ENCODE data around the gene PGD.
"Not testable (repeated sequence)": the region's sequence is repeated elsewhere in the genome, so short reads cannot be mapped to it uniquely, and the experiment has no call there.

PGD gene

DNA sequence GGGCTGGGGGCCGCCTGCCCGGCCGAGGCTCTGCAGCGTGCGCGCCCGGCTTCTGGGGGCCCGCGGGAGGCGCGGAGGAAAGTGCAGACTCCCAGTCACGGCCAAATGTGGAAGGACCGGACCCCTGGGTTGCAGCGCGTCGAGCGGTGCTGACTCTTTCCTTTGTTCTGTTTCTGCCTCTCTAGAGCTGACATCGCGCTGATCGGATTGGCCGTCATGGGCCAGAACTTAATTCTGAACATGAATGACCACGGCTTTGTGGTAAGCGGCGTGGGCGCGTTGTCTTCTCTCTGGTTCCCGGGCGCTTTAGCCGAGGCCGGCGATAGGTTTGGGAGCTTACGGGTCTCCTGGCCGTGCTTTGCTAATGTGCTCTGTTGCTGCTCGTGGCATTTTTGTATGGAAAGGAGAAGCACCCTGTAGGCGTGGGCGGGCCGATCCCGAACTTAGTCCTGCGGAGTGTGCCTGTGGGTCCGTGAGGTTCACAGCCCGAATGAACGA lies 629 bp downstream of the PGD start:
- peak; percentile 26 for DNase-seq

DNA sequence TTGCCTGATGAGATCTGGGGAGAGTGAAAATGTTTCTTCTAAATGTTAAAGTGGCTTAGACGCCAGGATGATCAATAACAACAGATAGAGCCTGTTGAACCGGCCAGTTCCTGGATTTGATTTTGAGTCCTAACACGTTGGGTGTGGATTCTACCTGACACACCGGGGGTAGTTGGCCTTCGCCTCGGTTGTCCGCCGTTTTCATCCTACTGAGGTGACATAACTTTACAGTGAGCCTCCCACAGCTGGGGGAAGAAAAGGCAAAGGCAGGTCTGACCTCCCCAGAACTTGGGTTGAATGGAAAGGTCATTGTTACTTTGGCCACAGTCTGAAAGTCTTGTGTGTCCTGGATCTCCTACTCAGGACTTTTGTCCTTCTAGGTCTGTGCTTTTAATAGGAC lies 1.1 kb downstream of the PGD start:
- no peak for DNase-seq

DNA sequence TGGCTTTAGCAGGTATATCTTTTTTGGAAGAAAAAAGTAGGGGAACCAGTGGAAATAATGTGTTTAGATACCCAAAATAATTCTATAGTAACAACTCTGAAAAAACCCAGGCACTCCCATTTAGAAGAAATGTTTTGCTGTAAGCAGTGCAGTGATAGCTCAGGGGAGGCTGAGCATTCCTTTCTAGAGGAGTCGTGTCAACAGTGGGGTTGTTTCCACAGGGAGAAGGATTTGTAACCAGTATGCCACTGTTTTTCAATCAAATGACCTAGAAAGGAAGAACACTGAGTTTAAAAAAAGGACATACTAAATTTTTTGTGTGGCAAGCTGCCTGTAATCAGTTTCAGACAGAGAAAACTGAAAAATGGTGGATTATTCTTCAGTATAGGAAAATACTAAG lies 2.4 kb downstream of the PGD start:
- DNase-seq = peak; percentile 61

DNA sequence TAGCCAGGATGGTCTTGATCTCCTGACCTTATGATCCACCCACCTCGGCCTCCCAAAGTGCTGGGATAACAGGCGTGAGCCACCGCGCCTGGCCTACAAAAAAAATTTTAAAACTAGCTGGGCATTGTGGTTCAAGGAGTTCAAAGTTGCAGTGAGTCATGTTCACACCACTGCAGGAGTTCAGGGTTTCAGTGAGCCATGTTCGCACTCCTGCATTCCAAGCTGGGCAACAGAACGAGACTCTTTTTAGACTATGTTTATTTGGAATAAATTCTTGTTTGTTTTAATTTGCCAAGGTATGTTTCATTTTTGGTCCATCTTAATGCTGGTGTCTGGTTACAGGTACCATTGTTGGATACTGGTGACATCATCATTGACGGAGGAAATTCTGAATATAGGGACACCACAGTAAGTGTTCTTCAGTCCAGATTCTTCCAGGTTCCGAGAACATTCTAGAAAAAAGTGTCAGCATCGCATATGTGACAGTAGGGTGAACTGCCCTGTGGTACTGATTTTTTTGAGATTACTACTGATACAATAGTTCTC lies 3.9 kb downstream of the PGD start:
- peak; percentile 9 for DNase-seq

DNA sequence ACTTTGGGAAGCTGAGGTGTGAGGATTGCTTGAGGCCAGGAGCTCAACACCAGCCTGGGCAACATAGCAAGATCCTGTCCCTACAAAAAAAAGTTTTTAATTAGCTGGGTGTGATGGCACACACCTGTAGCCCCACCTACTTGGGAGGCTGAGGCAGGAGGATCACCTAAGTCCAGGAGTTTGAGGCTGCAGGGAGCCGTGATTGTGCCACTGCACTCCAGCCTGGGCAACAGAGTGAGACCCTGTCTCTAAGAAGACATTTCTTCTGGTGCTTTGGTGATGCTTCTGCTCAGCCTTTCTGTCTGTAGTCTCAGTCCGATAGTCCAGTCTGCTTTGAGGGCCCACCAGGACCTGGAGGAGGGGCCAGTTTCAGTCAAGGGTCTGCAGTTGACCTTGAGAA lies 8.3 kb downstream of the PGD start:
- DNase-seq = no peak

DNA sequence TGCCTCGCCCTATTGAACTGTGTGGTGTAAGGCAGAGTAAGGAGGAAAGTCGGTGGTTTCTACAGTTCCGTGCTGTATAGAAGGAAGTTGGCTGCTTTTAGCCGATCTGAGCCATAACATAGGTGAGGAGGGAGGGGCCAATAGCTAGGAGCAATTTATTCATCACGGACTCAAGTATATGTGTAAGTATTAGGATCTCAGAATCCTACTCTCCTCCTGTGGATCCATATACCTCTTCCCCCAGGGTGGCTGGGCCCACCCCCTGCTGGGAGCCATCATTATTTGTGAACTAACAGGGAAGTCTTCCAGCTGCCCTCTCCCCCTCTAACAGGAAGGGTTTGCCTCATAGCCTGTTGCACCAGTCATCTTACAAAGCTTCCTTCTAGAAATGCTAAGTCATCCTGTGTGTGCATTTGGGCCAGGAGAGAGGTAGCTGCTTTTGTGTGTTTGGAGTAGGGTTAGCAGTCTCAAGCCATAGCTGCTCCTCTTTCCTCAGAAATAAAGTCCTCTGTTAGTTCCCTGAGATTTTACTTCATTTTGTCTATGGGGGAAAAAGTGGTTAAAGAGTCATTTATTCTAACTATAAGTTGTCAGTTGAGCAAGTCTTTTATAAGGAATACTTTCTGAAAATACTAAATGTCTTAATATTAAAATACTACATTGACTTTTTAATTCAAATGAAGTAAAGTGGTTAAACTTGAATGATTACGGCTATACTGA lies 16.5 kb downstream of the PGD start:
- DNase-seq = peak; percentile 75

DNA sequence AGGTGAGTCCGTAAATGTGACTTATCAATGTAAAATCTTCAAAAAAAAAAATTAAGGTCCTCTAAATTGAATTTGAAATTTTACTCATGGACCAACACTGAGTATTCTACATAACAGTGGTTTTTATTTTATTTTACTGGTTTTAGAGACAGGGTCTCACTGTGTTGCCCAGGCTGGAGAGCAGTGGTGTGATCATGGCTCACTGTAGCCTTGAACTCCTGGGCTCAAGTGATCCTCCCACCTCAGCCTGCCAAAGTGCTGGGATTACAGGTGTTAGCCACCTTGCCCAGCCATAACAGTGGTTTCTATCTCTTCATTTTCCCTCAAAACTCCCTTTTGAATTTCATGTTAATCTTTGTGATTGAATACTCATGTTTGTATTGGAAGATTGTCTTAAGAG lies 17.1 kb downstream of the PGD start:
- not testable (repeated sequence) for DNase-seq

DNA sequence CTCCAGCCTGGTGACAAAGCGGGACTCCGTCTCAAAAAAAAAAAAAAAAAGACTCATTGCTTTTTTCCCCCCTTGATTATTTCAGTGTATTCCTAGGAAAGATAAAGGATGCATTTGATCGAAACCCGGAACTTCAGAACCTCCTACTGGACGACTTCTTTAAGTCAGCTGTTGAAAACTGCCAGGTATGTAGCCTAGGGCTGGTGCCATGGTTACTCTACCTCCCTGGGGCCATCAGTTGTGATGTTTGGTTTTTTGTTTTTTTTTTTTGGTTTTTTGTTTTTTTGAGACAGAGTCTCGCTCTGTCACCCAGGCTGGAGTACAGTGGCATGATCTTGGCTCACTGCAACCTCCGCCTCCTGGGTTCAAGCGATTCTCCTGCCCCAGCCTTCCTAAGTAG lies 19.9 kb downstream of the PGD start:
- not testable (repeated sequence) for DNase-seq

DNA sequence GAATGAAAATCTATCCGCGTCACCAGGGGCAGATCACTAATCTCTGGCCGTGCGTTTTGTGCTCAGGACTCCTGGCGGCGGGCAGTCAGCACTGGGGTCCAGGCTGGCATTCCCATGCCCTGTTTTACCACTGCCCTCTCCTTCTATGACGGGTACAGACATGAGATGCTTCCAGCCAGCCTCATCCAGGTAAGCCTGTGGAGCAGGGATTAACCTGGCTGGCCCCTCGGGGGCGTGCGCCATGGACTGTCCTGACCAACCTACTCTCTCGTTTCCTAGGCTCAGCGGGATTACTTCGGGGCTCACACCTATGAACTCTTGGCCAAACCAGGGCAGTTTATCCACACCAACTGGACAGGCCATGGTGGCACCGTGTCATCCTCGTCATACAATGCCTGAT lies 20.5 kb downstream of the PGD start:
- DNase-seq = no peak

DNA sequence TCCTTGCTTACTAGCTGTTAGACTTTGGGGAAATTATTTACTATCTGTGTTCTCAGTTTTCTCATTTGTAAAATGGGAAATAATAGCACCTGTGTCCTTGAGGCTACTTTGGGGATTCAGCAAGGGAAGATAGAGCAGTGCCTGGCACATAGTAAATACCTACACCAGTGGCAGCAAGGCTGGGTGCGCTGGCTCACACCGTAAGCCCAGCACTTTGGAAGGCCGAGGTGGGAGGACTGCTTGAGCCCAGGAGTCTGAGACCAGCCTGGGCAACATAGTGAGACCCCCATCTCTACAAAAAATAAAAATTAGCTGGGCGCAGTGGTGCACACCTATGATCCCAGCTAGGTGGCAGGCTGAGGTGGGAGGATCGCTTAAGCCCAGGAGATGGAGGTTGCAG lies 22.8 kb downstream of the PGD start:
- no peak for DNase-seq

DNA sequence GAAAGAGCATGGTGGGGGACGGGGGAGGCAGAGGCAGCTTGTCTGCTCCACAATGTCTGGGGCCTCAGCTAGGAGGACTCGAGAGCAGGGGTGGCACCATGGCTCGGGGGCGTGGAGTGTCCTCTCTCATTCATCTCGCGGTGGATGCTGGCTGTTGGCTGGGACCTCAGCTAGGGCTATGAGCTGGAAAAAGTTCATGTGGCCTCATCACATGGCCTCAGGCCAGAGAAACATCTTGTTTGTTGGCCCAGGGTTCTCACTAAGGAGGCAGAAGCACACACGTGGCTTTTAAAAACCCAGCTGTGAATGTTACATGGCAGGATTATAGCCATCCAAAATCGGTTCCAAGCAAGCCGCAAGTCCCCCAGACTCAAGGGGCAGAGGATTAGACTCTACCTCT lies 25.2 kb downstream of the PGD start:
- peak; percentile 19 for DNase-seq

DNA sequence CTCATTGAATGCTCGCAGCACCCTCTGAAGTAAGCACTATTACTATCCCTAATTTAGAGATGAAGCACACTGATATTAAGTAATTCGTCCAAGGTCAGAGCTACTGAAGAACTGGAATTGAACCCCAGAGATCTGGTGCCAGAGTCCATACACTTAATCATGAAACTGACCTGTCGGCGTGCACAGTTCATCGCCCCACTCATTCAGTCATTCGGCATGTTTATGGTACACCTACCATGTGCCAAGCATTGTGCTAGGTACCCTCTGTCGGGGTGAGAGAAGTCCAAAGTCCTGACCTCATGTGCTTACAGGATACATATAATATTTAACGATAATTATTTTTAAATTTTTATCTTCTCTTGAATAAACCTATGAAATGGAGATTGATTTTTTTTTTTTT lies 25.8 kb downstream of the PGD start:
- no peak for DNase-seq

DNA sequence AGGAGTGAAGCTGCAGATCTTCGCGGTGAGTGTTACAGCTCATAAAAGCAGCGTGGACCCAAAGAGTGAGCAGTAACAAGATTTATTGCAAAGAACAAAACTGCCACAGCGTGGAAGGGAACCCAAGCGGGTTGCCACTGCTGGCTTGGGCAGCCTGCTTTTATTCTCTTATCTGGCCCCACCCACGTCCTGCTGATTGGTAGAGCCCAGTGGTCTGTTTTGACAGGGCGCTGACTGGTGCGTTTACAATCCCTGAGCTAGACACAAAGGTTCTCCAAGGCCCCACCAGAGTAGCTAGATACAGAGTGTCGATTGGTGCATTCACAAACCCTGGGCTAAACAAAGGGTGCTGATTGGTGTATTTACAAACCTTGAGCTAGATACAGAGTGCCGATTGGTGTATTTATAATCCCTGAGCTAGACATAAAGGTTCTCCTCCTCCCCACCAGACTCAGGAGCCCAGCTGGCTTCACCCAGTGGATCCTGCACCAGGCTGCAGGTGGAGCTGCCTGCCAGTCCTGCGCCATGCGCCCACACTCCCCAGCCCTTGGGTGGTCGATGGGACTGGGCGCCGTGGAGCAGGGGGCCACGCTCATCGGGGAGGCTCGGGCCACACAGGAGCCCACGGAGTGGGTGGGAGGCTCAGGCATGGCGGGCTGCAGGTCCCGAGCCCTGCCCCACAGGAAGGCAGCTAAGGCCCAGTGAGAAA lies 27.1 kb downstream of the PGD start:
- DNase-seq = not testable (repeated sequence)

DNA sequence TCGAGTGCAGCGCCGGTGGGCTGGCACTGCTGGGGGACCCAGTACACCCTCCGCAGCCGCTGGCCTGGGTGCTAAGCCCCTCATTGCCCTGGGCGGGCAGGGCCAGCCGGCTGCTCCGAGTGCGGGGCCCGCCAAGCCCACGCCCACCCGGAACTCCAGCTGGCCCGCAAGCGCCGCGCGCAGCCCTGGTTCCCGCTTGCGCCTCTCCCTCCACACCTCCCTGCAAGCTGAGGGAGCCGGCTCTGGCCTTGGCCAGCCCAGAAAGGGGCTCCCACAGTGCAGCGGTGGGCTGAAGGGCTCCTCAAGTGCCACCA lies 27.6 kb downstream of the PGD start:
- not testable (repeated sequence) for DNase-seq

DNA sequence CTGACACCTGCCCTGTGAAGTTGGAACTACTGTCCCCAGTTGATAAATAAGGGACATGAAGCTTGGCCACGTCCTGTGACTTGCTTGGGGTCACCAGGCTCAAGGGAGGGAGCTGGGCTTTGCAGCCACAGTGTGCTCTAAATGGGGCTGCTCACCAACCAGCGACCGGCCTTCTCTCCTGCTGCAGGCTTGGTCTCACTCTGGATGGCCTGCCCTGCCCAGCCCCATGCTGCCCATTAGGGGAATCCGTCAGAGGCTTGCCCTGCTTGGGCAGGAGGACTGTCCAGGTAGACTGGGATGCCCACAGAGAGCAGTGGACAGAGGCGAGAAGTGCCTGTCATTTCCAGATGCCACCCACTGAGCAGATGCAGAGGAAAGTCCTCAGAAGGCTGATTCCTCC lies 30.1 kb downstream of the PGD start:
- no peak for DNase-seq

DNA sequence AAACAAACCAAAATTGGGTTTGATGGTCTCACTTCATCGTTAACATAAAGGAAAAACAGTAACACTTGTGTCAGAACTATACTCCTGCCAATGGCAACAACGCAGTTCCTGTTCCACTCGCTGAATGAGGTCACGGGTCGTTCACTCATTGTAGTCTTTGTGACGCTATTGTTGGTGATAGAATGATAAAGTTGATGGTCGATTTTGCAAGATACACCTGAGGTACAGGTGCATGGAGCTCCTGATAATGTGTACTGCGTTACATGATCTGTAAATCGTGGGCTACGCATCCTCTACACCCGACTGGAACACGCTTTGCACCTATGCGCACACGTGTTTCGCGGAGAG lies 31.0 kb downstream of the PGD start:
- no peak for DNase-seq

DNA sequence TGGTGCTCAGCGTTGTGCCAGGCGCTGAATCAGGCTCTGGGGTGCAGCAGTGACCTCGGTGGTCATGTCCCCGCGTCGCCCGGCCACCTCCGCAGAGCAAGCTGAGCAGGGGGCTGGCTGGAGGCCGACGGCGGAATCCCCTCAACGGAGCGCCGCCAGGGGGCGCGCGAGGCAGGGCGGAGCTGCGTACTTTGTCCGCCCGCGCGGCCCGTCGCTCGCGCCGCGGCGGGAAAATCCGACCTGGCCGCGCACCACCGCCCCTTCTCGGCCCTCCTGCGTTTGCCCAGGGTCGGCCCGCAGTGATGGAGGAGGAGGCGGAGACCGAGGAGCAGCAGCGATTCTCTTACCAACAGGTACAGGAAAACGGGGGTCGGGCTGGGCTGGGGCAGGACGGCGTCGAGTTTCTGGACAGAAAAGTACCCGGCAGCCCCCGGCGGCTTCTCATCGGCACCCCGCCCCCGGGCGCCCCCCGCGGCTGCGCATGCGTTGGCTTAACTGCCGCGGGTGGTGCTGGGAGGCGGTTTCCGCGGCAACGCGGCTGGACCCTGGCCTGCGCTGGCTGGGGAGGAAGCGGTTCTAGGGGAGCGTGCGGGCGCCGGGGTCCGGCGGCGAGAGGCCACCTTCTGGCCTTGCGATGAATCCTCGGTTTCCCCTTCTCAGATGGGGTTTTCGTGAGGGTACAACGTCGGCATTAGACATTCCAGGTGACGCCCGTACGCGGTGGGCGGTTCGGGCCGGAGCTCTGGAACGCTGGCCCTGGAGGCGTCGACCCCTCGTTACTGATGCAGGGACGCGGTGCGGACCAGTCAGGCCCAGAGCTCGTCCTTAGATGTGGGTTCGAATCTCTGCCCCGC lies 31.6 kb downstream of the PGD start, which contains the start of gene CENPS:
Gene CENPS, plus strand, starts transcription at position 218 of the 854 bp plus-strand sequence. Its CDS starts 85 bp downstream, at position 303.
- DNase-seq = peak; percentile 84

DNA sequence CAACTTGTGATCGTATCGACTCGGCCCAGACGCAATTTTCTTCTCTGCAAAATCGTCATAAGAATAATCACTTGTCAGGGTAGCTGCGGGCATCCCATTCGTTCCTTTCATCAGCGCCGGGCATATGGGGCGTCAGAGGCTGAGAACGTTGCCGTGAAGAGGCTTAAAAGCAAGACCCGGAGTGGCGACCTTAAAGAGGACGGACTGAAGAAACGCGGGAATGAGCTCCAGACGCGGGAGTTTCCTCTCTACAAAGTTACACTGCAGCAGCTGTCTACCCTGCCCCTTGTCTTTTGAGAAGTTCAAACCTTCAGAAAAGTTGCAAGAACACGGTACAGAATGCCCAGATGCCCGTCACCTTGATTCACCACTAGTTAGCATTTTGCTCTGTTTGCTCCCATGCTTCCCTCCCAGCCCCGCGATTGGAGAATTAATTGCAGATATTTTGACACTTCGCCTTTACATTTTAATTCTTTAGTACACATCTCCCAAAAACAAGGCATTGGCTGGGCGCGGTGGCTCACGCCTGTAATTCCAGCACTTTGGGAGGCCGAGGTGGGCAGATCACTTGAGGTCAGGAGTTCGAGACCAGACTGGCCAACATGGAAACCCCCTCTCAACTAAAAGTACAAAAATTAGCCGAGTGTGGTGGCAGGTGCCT lies 32.3 kb downstream of the PGD start:
- DNase-seq = no peak

DNA sequence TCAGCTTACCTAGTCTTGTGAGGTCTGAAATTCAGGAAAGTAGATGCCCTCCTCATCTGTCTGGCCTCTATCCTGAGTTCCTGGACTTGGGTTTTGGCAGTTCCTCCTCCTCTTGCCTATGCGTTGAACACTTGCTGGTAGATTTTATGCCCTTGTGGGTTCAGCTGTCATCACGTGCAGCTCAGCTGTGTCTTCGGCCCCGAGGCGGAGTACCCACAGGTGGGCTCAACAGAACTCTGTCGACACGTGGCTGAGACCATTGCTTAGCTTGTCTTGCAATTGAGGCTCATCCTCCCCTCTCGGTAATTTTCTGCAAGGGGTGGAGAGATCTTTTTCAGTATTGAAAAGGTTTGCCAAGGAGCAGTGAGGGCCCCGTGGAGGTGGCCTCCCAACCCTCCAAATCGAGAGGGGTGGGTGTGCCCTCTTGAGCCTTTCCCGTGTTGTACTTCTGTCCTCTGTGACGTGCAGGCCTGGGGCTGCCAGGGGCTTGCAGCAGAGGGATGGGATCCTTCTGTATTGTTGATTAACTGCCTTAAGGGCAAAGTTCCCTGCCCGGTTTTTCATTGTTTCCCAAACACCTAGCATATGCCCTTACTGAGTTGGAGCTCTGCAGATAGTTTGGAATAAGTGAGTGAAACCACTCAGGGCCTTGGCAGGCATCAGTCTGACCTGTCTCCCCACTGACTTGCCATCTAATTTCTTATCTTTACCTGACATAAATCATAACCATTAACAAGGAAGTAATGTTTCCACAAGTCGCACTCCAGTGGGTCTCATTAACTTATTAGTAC lies 34.2 kb downstream of the PGD start:
- no peak for DNase-seq

DNA sequence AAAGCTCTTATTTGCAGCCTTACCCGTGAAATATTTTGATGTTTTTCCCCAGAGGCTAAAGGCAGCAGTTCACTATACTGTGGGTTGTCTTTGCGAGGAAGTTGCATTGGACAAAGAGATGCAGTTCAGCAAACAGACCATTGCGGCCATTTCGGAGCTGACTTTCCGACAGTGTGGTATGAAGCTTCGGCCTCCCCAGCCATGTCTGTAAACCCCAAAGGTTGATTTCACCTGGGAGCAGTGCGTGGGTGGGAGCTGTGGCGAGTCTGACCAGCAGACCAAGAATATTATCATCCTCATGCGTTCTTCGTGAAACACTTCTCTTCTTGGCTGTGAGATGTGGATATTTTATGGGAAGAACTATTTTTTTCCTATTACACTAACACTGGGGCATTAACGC lies 34.9 kb downstream of the PGD start:
- no peak for DNase-seq

DNA sequence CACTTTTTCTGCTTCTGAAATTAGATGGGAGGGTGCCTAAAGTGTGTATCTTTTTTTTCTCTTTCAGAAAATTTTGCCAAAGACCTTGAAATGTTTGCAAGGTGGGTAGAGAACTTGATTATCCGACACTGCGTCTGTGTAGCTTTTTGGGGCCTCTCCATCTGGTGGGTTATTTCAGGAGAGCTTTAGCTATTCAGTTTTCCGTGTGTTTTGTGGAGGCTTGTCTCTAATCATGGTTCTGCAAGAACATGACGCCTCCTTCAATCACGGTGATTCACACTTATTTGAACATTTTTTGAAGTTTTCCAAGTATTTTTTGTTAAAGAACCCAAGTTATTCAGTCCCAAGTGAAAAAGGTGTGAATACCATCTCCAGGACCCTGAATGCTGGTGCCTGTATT lies 35.7 kb downstream of the PGD start:
- DNase-seq = no peak

DNA sequence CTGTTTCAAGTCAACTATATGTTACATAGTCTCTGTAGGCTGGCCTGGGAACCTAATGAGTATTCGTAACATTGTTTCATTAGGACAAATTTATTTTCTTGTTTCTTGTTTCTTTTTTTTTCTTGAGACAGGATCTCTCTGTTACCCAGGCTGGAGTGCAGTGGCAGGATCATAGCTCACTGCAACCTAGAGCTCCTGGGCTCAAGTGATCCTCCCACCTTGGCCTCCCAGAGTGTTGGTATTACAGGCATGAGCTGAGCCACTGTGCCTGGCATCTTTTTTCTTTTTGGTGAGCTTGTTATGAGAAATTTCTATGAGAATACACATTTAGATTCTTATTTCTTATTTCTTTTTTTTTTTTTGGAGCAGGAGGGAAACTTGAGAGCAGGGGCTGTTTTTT lies 38.2 kb downstream of the PGD start:
- DNase-seq = no peak

Data from fibroblast of skin of right biceps (primary cell).